IMR-90 (cell line): ENCODE results near the gene SMARCA5.

Experiments
- CHD1 ChIP-seq: IDR thresholded peaks from 2 replicates; pipeline ENCODE4 v1.6.1; 2012; ENCODE audit warnings: low read depth, low read length, improper control_type of control experiment
- POLR2A ChIP-seq: IDR thresholded peaks from 2 replicates; pipeline ENCODE4 v1.6.1; 2012; ENCODE audit warnings: mild to moderate bottlenecking, low read depth, low read length

DNA sequence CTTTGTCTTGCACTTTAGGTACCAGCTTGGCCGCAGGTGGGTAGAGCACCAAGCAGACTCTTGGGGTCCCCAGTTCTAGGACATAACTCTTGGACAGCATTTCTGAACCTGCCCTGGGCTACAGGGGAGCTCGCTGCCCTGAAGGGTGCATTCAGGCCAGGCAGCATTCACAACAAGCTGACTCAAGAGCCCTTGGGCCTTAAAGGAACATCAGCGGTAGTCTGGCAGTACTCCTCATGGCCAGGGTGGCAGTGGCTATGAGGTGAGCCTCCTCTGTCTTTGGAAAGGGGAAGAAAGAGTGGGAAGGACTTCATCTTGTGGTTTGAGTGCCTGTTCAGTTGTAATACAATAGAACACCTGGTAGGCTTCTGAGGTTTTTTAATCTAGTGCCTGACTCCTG, 24.8 kb upstream of the SMARCA5 start:
- TF ChIP-seq CHD1, result no peak
- no peak for TF ChIP-seq POLR2A
